Measurements from ENCODE around the gene ACOT7.
A peak's percentile ranks its signal among the peaks of the same experiment; 100 is the strongest.

ACOT7 gene

DNA sequence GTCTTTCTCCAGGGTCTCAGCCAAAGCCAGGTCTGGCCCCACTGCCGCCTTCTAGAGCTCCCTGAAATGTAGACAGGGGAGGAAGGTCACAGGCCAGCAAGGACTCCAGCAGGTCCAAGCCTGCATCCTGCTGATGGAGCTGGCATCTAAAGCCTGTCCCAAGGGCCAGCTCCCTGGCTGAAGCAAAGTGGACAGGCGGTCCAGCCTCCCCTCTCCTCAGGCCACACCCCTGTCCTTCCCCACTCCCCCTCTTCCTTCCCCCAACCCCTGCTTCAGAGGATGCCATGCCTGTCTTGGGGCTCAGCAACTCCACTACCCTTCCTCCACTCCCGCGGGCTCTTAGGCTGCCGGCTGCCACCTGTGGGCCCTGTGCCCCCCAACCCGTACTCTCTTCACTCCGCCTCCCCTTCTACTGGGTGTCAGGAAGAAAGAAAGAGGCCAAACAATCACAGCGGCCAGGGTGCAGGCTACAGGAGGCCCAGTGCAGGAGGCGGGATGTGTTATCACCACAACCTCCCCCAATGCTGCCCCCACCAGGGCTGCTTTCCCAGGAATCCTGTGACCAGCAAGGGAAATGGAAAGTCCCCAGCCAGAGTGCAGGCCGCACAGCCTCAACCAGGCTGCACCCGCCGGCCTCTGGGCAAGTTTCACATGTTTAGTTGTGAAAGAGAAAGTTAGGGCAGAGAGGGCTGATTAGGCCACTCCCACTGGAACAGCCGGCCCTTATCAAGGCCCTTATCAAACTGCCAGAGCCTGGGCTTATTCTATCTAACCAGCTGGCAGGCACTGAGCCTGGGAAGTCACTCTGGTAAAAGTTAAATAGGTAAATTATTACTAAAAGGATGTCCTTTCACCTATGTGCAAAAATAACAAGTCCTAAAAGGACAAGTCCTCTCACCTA is 34.1 kb downstream of the ACOT7 start:
- peak; percentile 71 for DNase-seq

DNA sequence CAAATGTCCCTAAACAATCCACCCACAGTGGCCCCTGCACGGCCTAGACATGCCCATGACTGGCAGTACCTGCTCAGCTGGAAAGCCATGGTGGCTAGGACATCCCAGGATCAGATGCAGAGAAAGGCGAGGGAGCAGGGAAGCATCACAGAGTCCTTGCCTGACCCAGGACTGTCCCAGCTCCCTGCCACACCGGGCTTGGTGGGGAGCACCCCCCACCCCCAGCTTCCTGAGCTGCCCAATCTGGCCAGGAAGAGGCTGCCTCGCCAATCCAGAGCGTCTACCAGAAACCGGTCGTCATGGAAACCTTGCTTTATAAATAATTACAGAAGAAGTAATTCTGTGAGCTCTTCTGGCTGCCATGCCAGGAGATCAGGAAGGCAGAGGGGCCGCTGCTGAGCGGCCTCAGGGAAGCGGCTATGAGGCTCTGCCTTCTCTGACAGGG is 34.8 kb downstream of the ACOT7 start:
- peak; percentile 85 for DNase-seq

DNA sequence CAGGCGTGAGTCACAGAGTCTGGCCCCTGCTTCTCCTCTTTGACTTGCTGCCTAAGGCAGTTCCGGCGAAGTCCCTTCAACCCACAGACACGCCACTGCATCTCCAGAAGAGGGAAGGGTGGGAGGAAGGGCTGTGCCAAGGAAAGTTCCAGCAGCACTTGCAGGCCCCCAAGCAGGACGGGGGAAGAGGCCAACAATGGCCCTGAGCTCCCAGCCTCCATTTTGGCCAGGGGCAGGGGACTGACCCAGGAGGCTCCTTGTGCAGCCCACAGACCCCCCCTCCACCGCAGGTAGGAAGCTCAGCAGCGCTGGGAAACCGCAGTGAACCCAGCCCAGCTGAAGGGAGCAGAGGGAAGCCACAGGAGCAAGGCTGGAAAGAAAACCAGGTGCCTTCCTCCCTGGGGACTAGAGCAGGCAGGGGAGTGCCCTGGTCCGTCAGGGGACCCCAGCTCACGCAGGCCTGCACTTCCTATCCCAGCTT is 35.4 kb downstream of the ACOT7 start:
- DNase-seq, result peak; percentile 37

DNA sequence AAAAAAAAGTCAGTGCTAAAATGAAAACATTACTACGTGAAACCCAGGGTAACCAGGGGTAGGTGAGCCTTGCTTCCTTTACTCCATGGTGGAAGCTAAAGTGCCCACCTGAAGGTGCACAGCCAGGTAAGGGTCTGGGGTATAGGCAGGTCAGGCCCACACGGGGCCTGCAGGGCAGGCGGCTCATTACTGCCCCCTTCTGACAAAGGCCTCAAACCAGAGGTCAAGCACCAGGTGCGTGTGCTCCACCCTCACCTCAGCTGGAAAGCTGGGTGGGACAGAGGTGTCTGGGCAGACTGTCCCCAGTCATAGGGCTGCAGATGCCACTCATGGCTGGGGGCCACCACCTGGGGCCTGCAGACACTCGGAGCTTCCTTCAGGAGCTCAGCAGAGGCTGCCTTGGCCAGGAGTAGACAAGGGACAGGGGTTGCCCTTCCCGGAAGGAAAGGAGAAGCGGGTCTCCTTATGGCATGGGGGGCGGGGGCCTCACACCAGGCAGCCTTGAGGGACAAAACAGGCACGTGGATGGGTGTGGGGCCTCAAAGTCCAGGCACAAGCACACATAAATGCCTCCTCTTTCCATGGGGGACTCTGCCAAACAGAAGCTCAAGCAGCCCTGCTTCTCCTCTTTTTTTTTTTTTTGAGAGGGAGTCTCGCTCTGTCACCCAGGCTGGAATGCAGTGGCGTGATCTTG is 36.2 kb downstream of the ACOT7 start:
- DNase-seq, result no peak

DNA sequence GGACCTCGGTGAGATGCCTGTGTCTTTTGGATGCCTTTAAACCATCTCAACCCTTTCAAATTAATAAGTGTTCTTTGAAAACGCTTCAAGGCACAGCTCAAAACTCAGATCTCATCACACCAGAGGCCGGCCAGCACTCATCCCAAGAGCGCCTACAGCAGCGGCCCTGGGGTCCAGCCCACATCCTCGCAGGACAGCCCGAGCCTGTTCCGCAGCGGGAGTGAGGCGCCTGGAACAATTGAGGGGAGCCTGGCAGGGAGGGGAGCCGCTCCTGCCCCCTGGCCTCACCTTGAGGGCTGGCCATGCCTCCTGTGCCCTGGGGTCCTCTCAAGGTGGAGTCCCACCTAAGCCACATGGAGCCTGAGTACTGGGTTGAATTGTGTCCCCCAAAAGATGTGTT is 37.9 kb downstream of the ACOT7 start:
- no peak for DNase-seq

DNA sequence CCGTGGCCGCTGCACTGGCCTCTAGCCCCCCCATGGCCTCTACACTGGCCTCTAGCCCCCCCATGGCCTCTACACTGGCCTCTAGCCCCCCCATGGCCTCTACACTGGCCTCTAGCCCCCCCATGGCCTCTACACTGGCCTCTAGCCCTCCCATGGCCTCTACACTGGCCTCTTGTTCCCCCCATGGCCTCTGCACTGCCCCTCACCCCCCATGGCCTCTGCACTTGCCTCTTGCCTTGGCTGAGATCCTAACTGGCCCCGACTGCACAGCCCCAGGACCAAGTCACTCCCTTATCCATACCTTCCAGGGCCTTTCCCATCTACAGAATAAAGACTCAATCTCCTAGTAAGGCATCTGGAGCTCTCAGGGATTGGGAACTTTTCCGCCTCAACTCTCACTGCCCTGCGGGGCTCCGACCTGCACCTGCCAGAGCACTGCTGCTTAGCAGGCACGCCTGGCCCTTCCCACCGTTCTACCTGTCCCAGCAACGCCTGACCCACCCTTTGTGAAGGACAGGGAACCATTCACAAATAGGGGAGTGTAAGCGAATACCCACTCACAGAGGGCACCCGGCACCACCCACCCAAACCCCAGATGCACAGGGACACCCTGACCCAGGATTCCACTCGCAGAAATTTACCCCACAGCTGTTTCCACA is 38.8 kb downstream of the ACOT7 start:
- DNase-seq, result no peak

DNA sequence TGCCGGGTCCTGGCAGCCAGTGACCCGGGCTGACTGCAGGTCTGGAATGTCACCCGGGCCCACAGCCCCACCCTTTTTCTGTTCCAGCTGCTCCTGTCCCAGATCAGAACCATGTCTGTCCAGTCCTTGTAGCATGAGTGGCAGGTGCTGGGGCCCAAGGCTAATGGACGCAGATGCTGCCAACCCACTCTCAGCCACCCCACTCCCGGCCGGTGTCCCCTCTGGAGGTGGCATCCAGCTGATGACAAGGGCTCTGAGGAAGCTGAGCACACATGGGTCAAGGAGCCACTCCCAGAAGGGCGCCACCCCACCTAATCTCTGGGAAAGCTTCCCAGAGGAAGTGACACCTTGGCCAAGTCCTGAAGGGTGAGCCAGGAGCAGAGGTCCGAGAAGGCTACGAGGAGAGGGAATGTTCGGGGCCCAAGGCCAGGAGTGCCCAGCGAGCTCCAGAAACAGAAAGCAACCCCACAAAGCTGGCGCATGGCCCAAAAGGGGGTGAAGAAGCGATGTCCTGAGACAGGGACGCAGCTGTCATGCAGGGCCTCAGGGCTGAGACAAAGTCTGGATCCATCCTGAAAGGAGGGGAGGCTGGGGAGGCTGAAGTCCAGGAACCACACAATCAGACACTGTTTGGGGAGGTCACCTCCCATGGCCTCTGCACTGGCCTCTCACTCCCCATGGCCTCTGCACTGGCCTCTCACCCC is 39.5 kb downstream of the ACOT7 start:
- no peak for DNase-seq

DNA sequence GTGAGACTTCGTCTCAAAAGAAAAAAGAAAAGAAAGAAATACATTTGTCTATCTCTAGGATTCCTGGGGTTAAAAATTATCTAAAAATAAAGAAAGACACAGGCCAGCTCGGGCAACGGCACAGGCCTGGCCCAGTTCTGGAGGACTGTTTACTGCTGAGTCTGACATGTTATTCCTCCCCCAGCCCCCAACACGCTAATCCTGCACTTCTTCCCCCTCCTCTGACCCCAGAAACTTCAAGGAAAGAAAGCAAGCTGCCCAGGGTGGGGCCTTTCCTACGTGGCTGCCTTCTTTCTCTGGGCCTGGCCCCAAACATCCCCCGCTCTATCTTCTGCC is 40.0 kb downstream of the ACOT7 start:
- no peak for DNase-seq

DNA sequence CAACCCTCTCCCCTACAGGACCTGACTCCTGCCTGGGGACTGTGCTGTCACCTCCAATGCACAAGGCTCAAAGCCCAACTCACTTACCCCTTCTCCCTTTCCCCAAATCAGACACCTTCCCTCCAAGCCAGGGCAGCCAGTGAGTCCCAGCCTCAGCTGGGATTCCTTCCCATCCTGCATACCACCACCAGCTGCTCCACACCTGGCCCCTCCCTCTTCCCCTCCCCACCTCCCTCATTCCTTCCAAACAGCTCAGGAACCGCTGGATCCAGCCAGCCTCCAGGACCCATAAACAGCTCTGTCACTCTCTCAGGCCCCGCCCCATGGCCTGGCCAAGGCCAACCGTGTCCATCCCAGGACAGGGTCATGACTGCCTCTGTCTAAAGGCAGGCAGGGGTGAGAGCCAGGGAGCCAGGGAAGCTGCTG is 41.4 kb downstream of the ACOT7 start:
- no peak for DNase-seq

DNA sequence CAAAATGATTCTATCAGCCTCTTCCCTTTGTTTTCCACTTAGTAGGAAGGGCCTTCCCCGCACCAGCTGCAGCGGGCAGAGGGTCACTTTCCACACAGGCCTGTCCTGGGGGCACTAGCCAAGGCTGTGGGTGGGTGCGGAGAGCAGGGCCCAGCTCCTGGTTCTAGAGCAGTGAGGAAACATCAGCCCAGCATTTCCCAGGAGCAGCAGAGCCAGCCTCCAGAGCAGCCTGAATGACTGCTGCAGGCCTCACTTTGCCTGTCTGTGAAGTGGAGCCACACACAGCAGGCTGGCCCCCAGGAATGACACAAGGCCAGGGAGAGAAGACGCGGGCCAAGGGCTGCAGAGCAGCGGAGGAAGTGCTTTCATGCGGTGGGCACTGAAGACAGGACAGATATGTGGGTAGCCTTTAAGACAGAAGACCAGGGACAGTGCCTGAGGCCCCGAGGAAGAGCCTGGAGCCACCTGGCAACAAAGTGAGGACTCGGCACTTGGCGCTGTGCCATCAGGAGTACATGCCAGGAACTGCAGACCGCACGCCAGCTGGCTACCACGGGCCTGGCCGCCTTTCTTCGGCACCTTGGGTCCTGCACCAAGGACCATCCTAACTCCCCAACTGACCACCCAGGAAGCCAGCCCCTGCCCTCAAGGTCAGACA is 42.0 kb downstream of the ACOT7 start:
- no peak for DNase-seq

DNA sequence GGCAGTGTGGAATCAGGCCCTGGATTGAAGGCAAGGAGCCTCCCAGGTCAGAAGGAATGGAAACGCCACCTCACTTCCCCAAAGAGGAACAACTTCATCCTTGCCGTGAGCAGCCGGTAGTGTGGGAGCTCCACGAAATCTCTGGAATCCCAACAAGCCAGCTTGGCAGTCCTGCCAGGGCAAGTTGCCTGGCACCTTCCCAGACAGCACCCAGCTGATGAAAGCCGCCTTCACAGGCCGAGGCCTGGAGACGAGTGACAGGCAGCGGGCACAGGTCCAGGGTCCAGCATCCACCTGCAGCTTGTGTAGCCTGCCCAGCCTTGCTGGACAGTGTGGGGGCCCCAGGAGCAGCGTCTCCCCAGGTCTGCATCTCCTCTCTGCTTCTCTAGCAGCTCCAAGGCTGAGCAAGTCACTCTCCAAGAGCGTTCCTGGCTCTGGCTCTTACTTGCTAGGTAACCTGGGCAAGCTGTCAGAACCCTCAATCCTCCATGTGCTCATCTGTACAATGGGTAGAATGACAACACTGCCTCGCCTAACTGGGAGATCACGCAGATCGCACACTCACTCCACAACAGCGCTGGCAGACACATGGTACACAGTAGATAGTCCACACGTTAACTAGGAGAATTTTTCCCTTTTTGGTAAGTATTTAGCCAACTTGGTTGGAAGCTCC is 43.0 kb downstream of the ACOT7 start:
- DNase-seq, result no peak

DNA sequence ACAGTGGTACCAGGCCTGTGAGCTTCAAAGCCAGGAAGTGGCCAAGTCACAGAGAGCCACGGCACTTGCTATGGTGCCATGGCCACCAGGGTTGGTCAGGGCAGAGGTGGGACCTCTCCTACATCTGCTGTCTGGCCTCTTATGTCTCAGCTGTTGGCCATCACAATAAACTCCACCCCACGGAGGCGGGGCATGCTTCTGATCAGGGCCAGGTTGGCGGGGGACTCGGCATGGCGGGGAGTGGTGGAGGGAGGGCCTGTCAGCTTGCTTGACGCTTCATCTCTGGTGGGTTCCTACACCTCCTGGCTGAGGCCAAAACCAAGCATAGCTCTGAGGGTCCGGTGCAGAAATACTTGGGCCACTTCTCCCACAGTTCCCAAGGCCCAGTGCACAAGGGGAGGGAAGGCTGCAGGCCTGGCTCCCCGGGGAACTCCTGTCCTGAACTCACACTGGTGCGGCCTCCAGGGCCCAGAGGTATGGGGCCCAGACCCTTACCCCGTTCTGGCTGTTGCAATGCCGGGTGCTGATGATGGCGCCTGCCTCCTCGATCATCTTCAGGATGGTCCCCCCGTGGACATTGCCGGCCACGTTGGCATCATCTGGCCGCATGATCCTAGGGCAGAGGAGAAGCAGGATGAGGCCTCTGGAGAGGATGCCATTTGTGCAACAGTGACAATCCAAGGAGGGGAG is 44.2 kb downstream of the ACOT7 start:
- DNase-seq, result no peak

DNA sequence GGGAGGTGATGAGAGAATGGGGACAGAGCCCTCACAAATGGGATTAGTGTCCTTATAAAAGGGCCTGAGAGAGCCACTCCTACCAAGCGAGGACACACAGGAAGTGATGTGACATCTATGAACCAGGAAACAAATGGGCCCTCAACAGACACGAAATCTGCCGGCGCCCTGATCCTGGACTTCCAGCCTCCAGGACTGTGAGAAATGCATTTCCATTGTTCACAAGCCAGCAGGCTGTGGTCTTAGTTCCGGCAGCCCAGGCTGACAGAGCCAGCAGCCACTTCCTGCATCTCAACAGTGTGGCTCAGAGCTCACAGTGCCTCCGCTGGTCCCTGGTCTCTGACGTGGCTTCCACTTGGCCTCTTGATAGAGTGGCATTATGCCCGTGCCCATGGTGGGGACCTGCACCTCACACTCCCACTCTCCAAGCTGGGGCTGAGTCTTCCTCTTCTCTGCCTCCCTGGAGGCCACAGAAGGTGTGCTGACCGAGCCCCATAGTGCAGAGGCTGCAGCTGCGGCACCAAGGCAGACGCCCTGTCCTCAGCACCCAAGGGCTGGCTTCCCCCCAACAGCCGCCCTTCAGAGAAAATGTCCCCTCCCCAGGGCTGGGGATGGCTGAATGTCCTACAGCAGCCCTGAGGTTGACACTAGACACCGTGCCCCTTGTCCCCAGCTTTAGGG is 44.9 kb downstream of the ACOT7 start:
- peak; percentile 61 for DNase-seq

DNA sequence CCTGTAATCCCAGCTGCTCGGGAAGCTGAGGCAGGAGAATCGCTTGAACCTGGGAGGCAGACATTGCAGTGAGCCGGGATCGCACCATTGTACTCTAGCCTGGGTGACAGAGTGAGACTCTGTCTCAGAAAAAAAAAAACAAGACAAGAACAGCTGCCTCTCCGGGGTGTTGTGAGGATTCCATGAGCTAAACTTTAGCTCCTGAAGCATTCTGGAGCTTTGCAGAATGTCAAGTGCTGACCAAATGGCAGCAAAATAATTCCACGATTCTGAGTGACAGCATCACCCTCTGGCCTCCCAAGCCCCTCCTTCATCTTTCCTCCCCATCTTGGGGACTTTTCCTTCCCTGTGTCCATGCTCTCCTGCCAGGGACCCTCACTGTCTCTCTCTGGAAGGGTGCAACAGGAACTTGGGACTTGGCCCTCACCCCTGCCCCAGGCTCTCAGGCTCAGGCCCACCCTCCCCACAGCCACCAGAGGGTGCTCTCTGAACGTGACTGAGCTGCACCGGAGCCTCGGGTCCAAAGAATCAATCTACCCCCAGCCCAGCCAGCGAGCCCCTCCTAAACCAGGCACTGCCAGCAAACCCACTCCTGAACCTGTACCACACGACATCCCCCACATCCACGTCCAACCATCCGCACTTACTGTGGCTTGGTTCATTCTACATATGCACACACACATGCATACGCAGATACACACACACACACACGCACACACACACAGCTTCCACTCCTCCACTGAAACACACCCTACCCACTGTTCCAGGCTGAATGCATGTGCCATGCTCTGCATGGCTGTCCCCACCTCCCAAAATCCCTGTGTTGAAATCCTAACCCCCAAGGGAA is 45.7 kb downstream of the ACOT7 start:
- DNase-seq, result peak; percentile 60

DNA sequence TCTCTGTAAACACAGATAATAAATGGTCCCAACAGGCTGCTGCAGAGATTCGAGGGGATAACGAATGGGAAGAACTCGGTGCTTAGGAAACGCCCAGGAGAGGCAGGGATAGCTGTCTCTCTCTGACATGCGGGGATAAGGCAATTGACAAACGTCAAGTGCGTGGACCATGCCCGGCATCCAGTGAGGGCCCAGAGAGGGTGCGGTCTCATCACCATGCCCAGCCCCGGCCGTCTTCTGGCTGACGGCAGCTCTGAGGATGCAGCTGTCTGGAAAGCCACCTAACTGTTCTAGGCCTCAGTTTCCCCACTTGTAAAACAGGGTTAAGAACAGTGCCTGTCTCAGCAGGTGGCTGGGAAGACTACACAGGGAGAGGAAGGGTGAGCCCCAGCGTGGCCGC is 48.1 kb downstream of the ACOT7 start:
- no peak for DNase-seq

DNA sequence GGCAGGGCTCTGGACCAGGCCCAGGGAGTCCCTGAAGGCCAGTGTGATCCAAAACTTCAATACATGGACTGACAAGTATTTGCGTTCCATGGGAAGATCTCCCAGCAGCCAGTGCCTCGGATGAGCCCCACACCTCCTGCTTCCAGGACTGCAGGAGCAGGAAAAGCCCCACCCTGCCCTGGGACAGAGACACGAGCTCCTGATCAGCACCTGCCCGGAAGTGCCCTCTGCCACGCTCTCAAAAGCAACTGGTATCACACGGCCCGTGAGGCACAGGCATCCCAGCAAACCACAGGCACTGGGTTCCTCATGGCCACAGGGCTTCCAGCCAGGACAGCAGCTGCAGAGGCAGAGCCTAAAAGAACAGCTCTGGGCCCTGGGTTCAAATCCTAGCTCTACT is 48.6 kb downstream of the ACOT7 start:
- DNase-seq, result no peak

DNA sequence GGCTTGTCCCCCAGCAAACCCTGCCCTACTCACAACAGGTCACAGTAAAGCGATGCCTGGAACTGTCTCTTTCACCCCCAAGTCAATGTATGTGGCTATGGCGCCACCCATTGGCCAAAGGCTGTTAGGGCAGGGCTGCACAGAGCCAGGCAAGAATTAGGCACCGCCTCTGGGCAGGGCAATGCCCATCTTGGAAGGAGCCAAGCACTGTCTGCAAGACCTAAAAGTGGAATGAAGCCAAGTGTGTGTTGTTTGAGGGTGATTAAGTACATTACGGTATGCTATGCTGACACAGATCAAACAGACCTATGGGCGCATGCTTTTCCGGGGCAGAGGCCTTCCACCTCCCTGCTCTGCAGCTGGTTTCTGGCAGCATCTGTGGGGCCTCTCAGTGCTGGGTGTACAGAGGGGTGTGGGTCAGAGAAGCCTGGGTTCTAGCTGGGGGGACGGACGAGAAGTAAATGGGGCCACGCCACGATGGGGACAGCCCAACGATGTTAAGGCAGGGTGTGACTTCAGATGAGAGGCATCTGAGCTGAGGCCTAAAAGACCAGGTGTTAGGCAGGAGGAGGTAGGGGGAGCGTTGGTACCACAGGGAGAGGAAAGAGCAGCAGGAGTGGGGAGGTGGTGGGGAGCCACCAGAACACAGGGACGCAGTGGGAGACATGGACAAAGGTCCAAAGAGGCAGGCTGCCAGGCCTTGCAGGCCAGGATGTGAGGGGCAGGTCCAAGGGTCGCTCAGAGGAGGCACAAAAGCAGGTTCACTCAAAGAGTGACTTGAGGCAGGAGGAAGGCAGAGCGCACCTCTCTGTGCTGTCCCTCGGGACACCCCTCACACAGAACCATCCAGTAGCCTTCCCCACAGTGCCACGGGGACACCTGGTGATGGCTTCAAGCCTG is 49.8 kb downstream of the ACOT7 start:
- peak; percentile 57 for DNase-seq

DNA sequence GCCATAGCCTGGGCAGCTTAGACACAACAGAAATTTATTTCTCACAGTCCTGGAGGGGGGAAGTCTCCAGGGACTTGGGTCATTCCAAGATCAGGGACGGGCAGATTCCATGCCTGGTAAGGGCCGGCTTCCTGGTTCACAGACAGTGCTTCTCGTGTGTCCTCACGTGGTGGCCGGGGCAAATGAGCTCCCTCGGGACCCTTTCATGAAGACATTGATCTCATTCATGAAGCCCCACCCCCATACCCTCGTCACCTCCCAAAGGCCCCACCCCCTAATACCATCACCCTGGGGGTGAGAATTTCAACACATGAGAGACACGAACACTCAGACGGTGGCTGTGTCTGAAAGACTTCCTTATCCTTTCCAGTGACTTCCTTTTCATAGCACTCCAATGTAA is 51.5 kb downstream of the ACOT7 start:
- no peak for DNase-seq

DNA sequence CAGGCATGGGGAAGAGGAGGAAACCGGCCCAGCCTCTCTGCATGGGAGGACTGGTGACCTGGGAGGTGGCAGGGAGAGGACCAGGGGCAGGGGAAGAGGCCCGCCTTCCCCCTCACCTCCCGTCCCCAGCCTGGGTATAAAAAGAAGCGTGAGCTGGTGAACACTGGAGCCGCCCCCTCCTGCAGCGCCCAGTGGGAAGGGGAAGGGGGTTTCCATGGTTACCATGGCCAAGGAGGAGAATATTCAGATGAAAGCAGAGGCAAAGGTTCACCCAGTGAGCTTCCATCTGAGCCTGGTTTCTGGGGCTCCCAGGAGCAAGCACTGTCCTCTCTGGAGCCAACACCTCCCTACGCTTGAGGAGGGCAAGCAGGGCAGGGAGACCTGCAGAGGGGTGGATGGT is 54.9 kb downstream of the ACOT7 start:
- no peak for DNase-seq
